Gastrocnemius medialis (tissue), 4 donors: ENCODE data around the gene EPAS1. TPM values are rescaled to one million over a fixed set of nuclear protein-coding genes. Genes with fewer than 3 reads are reported as not detected.

Experiments
- ATAC-seq, 2 donors: fragments of 150-250 bp; one replicate each; pipeline ENCODE4 v1.9.1; 2016
- DNase-seq, 2 donors: peaks; one replicate each; pipeline ENCODE4 v3.0.0-alpha.2; 2019
- H3K27ac ChIP-seq, 4 donors: fragments of 200-600 bp; sonication (generic); 1 replicate in 1 of 4; 2 replicates in 3 of 4; pipeline ENCODE4 v1.5.1; 2016 to 2018; ENCODE audit warnings: mild to moderate bottlenecking in 2 of 4, moderate library complexity in 1 of 4
- H3K27me3 ChIP-seq, 3 donors: fragments of 200-600 bp; sonication (generic) in 2 of 3; 1 replicate in 1 of 3; 2 replicates in 2 of 3; pipeline versions ENCODE4 v1.5.1 to v1.6.0; 2016 to 2019; ENCODE audit warnings: mild to moderate bottlenecking in 1 of 3, moderate library complexity in 1 of 3
- H3K36me3 ChIP-seq, 2 donors: fragments of 200-600 bp; sonication (generic) in 1 of 2; one replicate each; pipeline ENCODE4 v1.5.1; 2017 to 2018
- H3K4me1 ChIP-seq, 2 donors: fragments of 200-600 bp; sonication (generic) in 1 of 2; one replicate each; pipeline ENCODE4 v1.5.1; 2016 to 2017; ENCODE audit warnings: mild to moderate bottlenecking in 2 of 2
- H3K4me3 ChIP-seq, 4 donors: fragments of 200-600 bp; sonication (generic) in 3 of 4; 1 replicate in 1 of 4; 2 replicates in 3 of 4; pipeline ENCODE4 v1.5.1; 2016 to 2019; ENCODE audit warnings: mild to moderate bottlenecking in 2 of 4
- H3K9me3 ChIP-seq, 3 donors: fragments of 200-600 bp; sonication (generic) in 2 of 3; 1 replicate in 1 of 3; 2 replicates in 2 of 3; pipeline ENCODE4 v1.5.1; 2016 to 2019
- CTCF ChIP-seq, 5 experiments: fragments of 450-650 bp in 3 of 5; fragments of 200-600 bp in 2 of 5; sonication (generic) in 2 of 5; IDR thresholded peaks in 4 of 5; conservative IDR thresholded peaks in 1 of 5; 1 replicate in 4 of 5; 2 replicates in 1 of 5; pipeline ENCODE4 v1.5.1; 2016 to 2019; ENCODE audit warnings: antibody characterized with exemption in 5 of 5, mild to moderate bottlenecking in 3 of 5, moderate library complexity in 3 of 5
- POLR2A ChIP-seq, 2 donors: fragments of 450-650 bp; IDR thresholded peaks; one replicate each; pipeline ENCODE4 v1.6.1; 2017; ENCODE audit warnings: antibody characterized with exemption in 2 of 2, mild to moderate bottlenecking in 2 of 2, moderate library complexity in 2 of 2
- in situ Hi-C, 4 donors: fragments of 200-750 bp; cut with MboI; loops; one replicate each; pipeline versions ENCODE4 v1.15.0 to v1.8.0; 2017; ENCODE audit warnings: low sequenced_read_pairs in 4 of 4
- intact Hi-C: fragments of 100-400 bp; cut with DNase I; formaldehyde crosslinking; loops from one replicate; pipeline ENCODE4 v1.15.1; 2023; ENCODE audit warnings: low total_unique reads
- total RNA-seq, 4 donors: library from RNA; depleted of rRNA; stranded (reverse); fragments of >200 nt; gene quantifications; one replicate each; pipeline versions ENCODE4 v1.1.0 to v1.2.3, GENCODE V29; 2016

Gene EPAS1
- total RNA-seq, 4 donors from 2014 or later, result 61.5 to 95.1 (median 90.0) TPM

GRCh38 chr2:46407852-46408455 is 110.7 kb downstream of the EPAS1 start:
- Histone ChIP-seq H3K27me3 (no peaks in the 10 kb centered on the region), H3K36me3 (no peaks in the 10 kb centered on the region), H3K27ac (no peak overlapping the region), H3K9me3 (no peaks in the 10 kb centered on the region), H3K4me3 (no peak overlapping the region), H3K4me1 (peaks cover 0 to 6% of the 10 kb centered on the region in 2 donors)
- no peak for TF ChIP-seq POLR2A (IDR thresholded peaks at IDR 0.05)
- TF ChIP-seq CTCF (IDR thresholded peaks at IDR 0.05 in 4 of 5, conservative IDR thresholded peaks at IDR 0.05 in 1 of 5), result no peak
- intact Hi-C loops (no loop called here), in situ Hi-C loops (no loop called here)
- ATAC-seq, result no peak
- DNase-seq, result no peak

- in situ Hi-C loops, result no loop called here
- no peak for ATAC-seq
- H3K4me3 ChIP-seq, result no peak overlapping the region
- TF ChIP-seq CTCF (IDR thresholded peaks at IDR 0.05 in 4 of 5, conservative IDR thresholded peaks at IDR 0.05 in 1 of 5), result no peak
- TF ChIP-seq POLR2A (IDR thresholded peaks at IDR 0.05), result no peak
- H3K4me1 ChIP-seq, result peaks cover 0 to 6% of the 10 kb centered on the region in 2 donors
- intact Hi-C loops, result no loop called here
- no peak overlapping the region for H3K27ac ChIP-seq
- DNase-seq, result no peak
- H3K9me3 ChIP-seq, result no peaks in the 10 kb centered on the region
- H3K27me3 ChIP-seq, result no peaks in the 10 kb centered on the region
- no peaks in the 10 kb centered on the region for H3K36me3 ChIP-seq
These were observed 112.5 kb downstream of the EPAS1 start for GRCh38 chr2:46409756-46410155.

GRCh38 chr2:46410273-46411244 is 113.4 kb downstream of the EPAS1 start:
- intact Hi-C loops (no loop called here), in situ Hi-C loops (no loop called here)
- no peaks in the 10 kb centered on the region for H3K36me3 ChIP-seq
- H3K27ac ChIP-seq, result no peak overlapping the region
- no peak for TF ChIP-seq POLR2A (IDR thresholded peaks at IDR 0.05)
- TF ChIP-seq CTCF (IDR thresholded peaks at IDR 0.05 in 4 of 5, conservative IDR thresholded peaks at IDR 0.05 in 1 of 5), result no peak
- H3K4me1 ChIP-seq, result peaks cover 0 to 6% of the 10 kb centered on the region in 2 donors
- H3K27me3 ChIP-seq, result no peaks in the 10 kb centered on the region
- no peak overlapping the region for H3K4me3 ChIP-seq
- DNase-seq (no peak), ATAC-seq (no peak)
- no peaks in the 10 kb centered on the region for H3K9me3 ChIP-seq

- no peaks in the 10 kb centered on the region for H3K9me3 ChIP-seq
- ATAC-seq, result no peak
- intact Hi-C loops, result no loop called here
These were observed 114.0 kb downstream of the EPAS1 start for GRCh38 chr2:46411245-46411641.

More at GRCh38 chr2:46411245-46411641, 114.0 kb downstream of the EPAS1 start:
- DNase-seq, result no peak
- Histone ChIP-seq H3K4me3 (no peak overlapping the region), H3K27ac (no peak overlapping the region), H3K27me3 (no peaks in the 10 kb centered on the region), H3K36me3 (no peaks in the 10 kb centered on the region), H3K4me1 (peaks cover 0 to 6% of the 10 kb centered on the region in 2 donors)
- TF ChIP-seq CTCF (IDR thresholded peaks at IDR 0.05 in 4 of 5, conservative IDR thresholded peaks at IDR 0.05 in 1 of 5) (no peak), POLR2A (IDR thresholded peaks at IDR 0.05) (no peak)
- in situ Hi-C loops, result no loop called here
